NT2/D1 (cell line): ENCODE data around the gene ACO1.
"Not testable (repeated sequence)": the region's sequence is repeated elsewhere in the genome, so short reads cannot be mapped to it uniquely, and the experiment has no call there.

Experiments
- SUZ12 ChIP-seq: IDR thresholded peaks from 2 replicates; pipeline ENCODE4 v1.6.1; 2011; ENCODE audit not compliant: insufficient read length, insufficient read depth; ENCODE audit errors: extremely low read depth
- YY1 ChIP-seq: IDR thresholded peaks from 2 replicates; pipeline ENCODE4 v1.6.1; 2011; ENCODE audit not compliant: insufficient read length, insufficient read depth
- ZNF274 ChIP-seq: IDR thresholded peaks from 2 replicates; pipeline ENCODE4 v1.6.1; 2011; ENCODE audit warnings: mild to moderate bottlenecking, low read depth, low read length

DNA sequence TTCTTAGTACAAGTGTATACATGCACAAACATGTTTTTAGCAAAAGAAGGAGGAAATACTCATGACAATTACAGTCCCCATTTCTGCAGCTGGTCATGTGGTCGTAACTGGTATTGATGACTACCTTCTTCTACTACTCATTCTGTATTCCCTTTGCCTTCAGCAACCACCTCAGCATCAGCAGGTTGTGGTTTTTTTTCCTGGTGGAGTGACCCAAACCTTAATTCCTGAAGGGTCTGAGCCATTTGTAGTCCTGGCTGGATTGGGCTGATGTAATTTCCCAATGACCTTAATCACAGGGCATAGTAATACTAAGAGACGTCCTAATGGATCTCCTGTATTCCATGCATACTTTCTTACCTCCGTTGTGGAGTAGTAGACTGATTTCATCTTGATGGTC lies 31.0 kb upstream of the ACO1 start:
- TF ChIP-seq ZNF274, YY1, SUZ12: not testable (repeated sequence)
